IMR-90 (cell line): ENCODE results near the gene TMTC1.

Experiments used
- BHLHE40 ChIP-seq: fragments of 150-350 bp; IDR thresholded peaks from 2 replicates; pipeline ENCODE4 v1.6.1; 2016; ENCODE audit warnings: mild to moderate bottlenecking, low read depth, low read length
- CEBPB ChIP-seq: IDR thresholded peaks from 2 replicates; pipeline ENCODE4 v1.6.1; 2012; ENCODE audit warnings: low read depth, low read length, improper control_type of control experiment
- MAFK ChIP-seq: IDR thresholded peaks from 2 replicates; pipeline ENCODE4 v1.6.1; 2012; ENCODE audit warnings: low read depth, low read length, improper control_type of control experiment
- POLR2A ChIP-seq: IDR thresholded peaks from 2 replicates; pipeline ENCODE4 v1.6.1; 2012; ENCODE audit warnings: mild to moderate bottlenecking, low read depth, low read length
- SMC3 ChIP-seq: fragments of 150-350 bp; IDR thresholded peaks from 2 replicates; pipeline ENCODE4 v1.6.1; 2016; ENCODE audit warnings: low read depth, mild to moderate bottlenecking, antibody characterized with exemption, low read length, moderate library complexity
- TF ChIP-seq, protein P1 (sequence below): conservative IDR thresholded peaks from 2 replicates; pipeline ENCODE4 v1.5.1; 2012; ENCODE audit warnings: mild to moderate bottlenecking, low read depth, low read length, improper control_type of control experiment

- TF ChIP-seq, protein P1, sequence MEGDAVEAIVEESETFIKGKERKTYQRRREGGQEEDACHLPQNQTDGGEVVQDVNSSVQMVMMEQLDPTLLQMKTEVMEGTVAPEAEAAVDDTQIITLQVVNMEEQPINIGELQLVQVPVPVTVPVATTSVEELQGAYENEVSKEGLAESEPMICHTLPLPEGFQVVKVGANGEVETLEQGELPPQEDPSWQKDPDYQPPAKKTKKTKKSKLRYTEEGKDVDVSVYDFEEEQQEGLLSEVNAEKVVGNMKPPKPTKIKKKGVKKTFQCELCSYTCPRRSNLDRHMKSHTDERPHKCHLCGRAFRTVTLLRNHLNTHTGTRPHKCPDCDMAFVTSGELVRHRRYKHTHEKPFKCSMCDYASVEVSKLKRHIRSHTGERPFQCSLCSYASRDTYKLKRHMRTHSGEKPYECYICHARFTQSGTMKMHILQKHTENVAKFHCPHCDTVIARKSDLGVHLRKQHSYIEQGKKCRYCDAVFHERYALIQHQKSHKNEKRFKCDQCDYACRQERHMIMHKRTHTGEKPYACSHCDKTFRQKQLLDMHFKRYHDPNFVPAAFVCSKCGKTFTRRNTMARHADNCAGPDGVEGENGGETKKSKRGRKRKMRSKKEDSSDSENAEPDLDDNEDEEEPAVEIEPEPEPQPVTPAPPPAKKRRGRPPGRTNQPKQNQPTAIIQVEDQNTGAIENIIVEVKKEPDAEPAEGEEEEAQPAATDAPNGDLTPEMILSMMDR: no peak
- no peak for TF ChIP-seq MAFK
- no peak for TF ChIP-seq POLR2A
- TF ChIP-seq CEBPB: no peak
- TF ChIP-seq SMC3: no peak
- TF ChIP-seq BHLHE40: no peak
Observed at GRCh38 chr12:29608581-29608980, 175.2 kb downstream of the TMTC1 start.
